WI38 (cell line): Measurements from ENCODE around the gene SPEM2.

ENCODE experiments used
- H3K4me3 ChIP-seq: 2 replicates; pipeline ENCODE4 v1.5.1; 2011; ENCODE audit warnings: low read depth, mild to moderate bottlenecking, control low read depth, low read length
- CTCF ChIP-seq: IDR thresholded peaks from 2 replicates; pipeline ENCODE4 v1.5.1; 2012; ENCODE audit warnings: low read depth, mild to moderate bottlenecking, control low read depth, low read length

The SPEM2 gene

GRCh38 chr17:7417056-7417655 is 8.3 kb upstream of the SPEM2 start:
- no peak overlapping the region for H3K4me3 ChIP-seq
- TF ChIP-seq CTCF: no peak

- H3K4me3 ChIP-seq: no peak overlapping the region
- TF ChIP-seq CTCF: no peak
Measured at GRCh38 chr17:7418472-7419152, 6.8 kb upstream of the SPEM2 start.

- TF ChIP-seq CTCF: no peak
- H3K4me3 ChIP-seq: no peak within 1 kb of the TSS
Measured at GRCh38 chr17:7419819-7420610, 5.4 kb upstream of the SPEM2 start, which contains the start of gene SPEM1. Gene SPEM1 (plus strand): TSS chr17:7420324. CDS start chr17:7420385, 61 bp downstream.

GRCh38 chr17:7421186-7421585 is 4.2 kb upstream of the SPEM2 start:
- no peak for TF ChIP-seq CTCF
- H3K4me3 ChIP-seq: no peak overlapping the region

DNA sequence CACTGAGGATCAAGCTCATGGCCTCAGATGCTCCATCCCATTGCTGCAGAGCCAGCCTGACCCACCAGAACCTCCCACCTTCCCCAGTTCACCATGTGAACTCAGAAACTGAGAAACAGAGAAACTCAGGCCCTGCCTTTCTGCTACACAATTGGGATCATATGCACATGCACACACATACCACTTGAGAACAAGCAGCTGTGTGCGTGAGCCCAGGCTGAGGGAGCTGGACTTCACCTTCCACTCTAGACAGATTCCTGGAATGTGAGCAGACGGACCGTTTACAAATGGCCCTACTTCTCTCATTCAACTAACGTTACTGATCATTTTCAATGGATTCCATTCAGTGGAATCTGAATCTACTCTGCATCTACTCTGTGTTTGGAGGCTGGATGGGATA is 1.7 kb upstream of the SPEM2 start:
- TF ChIP-seq CTCF: no peak
- H3K4me3 ChIP-seq: no peak overlapping the region

GRCh38 chr17:7425756-7426155 is 340 bp downstream of the SPEM2 start:
- no peak for TF ChIP-seq CTCF
- H3K4me3 ChIP-seq: no peak overlapping the region
